SK-N-MC (cell line): ENCODE measurements around the gene ZNF474.

Source experiments
- DNase-seq: peaks from one replicate; pipeline ENCODE4 v3.0.0-alpha.2; 2011; ENCODE audit warnings: low read depth, low spot score
- H3K27ac ChIP-seq: fragments of 200-600 bp; sonication (generic); 2 replicates; pipeline ENCODE4 v1.5.1; 2016; ENCODE audit warnings: mixed run types
- H3K36me3 ChIP-seq: fragments of 200-600 bp; sonication (generic); 2 replicates; pipeline ENCODE4 v1.6.1; 2017; ENCODE audit warnings: antibody characterized with exemption, low read length, mixed read lengths; ENCODE audit not compliant: insufficient read depth
- H3K4me3 ChIP-seq: fragments of 200-600 bp; sonication (generic); 2 replicates; pipeline ENCODE4 v1.5.1; 2016
- H3K9ac ChIP-seq: fragments of 200-600 bp; sonication (generic); 2 replicates; pipeline ENCODE4 v1.8.0; 2017; ENCODE audit warnings: mixed run types, mixed read lengths; ENCODE audit not compliant: insufficient read length
- H3K9me3 ChIP-seq: fragments of 200-600 bp; sonication (generic); 2 replicates; pipeline ENCODE4 v1.6.1; 2017; ENCODE audit warnings: low read depth, mild to moderate bottlenecking, antibody characterized with exemption, low read length, moderate library complexity, mixed read lengths
- EZH2 ChIP-seq: fragments of 200-600 bp; sonication (generic); IDR thresholded peaks from one replicate; pipeline ENCODE4 v1.6.1; 2017; ENCODE audit warnings: antibody characterized with exemption
- FOXP2 ChIP-seq: optimal IDR thresholded peaks from 2 replicates; pipeline ENCODE3; 2011; ENCODE audit warnings: mild to moderate bottlenecking, moderate library complexity; ENCODE audit not compliant: insufficient read depth; ENCODE audit errors: extremely low read length, control extremely low read depth
- POLR2AphosphoS5 ChIP-seq: IDR thresholded peaks from 2 replicates; pipeline ENCODE4 v1.6.1; 2012; ENCODE audit warnings: mild to moderate bottlenecking, low read depth, low read length, borderline replicate concordance

ZNF474 gene

GRCh38 chr5:122153774-122154173 lies 24.4 kb downstream of the ZNF474 start:
- TF ChIP-seq POLR2AphosphoS5 (no peak), FOXP2 (no peak), EZH2 (no peak)
- Histone ChIP-seq H3K9me3 (no peaks in the 10 kb centered on the region), H3K36me3 (no peaks in the 10 kb centered on the region), H3K4me3 (no peak overlapping the region), H3K27ac (no peak overlapping the region), H3K9ac (no peak overlapping the region)
- DNase-seq = no peak

GRCh38 chr5:122154491-122154890 lies 25.1 kb downstream of the ZNF474 start:
- Histone ChIP-seq H3K9ac (no peak overlapping the region), H3K9me3 (no peaks in the 10 kb centered on the region), H3K27ac (no peak overlapping the region), H3K36me3 (no peaks in the 10 kb centered on the region), H3K4me3 (no peak overlapping the region)
- TF ChIP-seq EZH2 (no peak), POLR2AphosphoS5 (no peak), FOXP2 (no peak)
- no peak for DNase-seq

GRCh38 chr5:122154910-122155309 lies 25.6 kb downstream of the ZNF474 start:
- no peak overlapping the region for H3K27ac ChIP-seq
- TF ChIP-seq FOXP2 (no peak), POLR2AphosphoS5 (no peak), EZH2 (no peak)
- no peaks in the 10 kb centered on the region for H3K36me3 ChIP-seq
- no peaks in the 10 kb centered on the region for H3K9me3 ChIP-seq
- DNase-seq = no peak
- H3K9ac ChIP-seq = no peak overlapping the region
- no peak overlapping the region for H3K4me3 ChIP-seq

- Histone ChIP-seq H3K36me3 (no peaks in the 10 kb centered on the region), H3K27ac (no peak overlapping the region), H3K4me3 (no peak overlapping the region), H3K9me3 (no peaks in the 10 kb centered on the region), H3K9ac (no peak overlapping the region)
- no peak for TF ChIP-seq FOXP2
- TF ChIP-seq POLR2AphosphoS5 = no peak
- TF ChIP-seq EZH2 = no peak
- no peak for DNase-seq
Measured at GRCh38 chr5:122155546-122155945, 26.2 kb downstream of the ZNF474 start.

GRCh38 chr5:122156724-122157325 lies 27.5 kb downstream of the ZNF474 start:
- Histone ChIP-seq H3K27ac (no peak overlapping the region), H3K4me3 (no peak overlapping the region)

GRCh38 chr5:122162100-122162638 lies 32.8 kb downstream of the ZNF474 start:
- Histone ChIP-seq H3K27ac (no peak overlapping the region; the same call in 1 of the 2 replicates), H3K9ac (no peak overlapping the region), H3K9me3 (no peaks in the 10 kb centered on the region), H3K36me3 (no peaks in the 10 kb centered on the region), H3K4me3 (no peak overlapping the region)
- no peak for DNase-seq
- no peak for TF ChIP-seq EZH2
- TF ChIP-seq FOXP2 = no peak
- TF ChIP-seq POLR2AphosphoS5 = no peak

More at GRCh38 chr5:122156724-122157325, 27.5 kb downstream of the ZNF474 start:
- no peak for DNase-seq
- Histone ChIP-seq H3K9ac (no peak overlapping the region), H3K9me3 (no peaks in the 10 kb centered on the region), H3K36me3 (no peaks in the 10 kb centered on the region)
- no peak for TF ChIP-seq FOXP2

- TF ChIP-seq POLR2AphosphoS5 (no peak), EZH2 (no peak), FOXP2 (no peak)
- peak overlapping the region; percentile 86 for H3K27ac ChIP-seq
Measured at GRCh38 chr5:122163121-122164069, 34.0 kb downstream of the ZNF474 start.

GRCh38 chr5:122164070-122164435 lies 34.7 kb downstream of the ZNF474 start:
- Histone ChIP-seq H3K9me3 (no peaks in the 10 kb centered on the region), H3K27ac (peak overlapping the region; percentile 86), H3K9ac (peak overlapping the region; percentile 43), H3K36me3 (no peaks in the 10 kb centered on the region), H3K4me3 (peak overlapping the region; percentile 45)
- TF ChIP-seq POLR2AphosphoS5 (no peak), EZH2 (no peak), FOXP2 (no peak)
- no peak for DNase-seq

More at GRCh38 chr5:122163121-122164069, 34.0 kb downstream of the ZNF474 start:
- H3K9me3 ChIP-seq = no peaks in the 10 kb centered on the region
- peak overlapping the region; percentile 45 for H3K4me3 ChIP-seq
- peak overlapping the region; percentile 43 for H3K9ac ChIP-seq
- peak; percentile 18 for DNase-seq
- no peaks in the 10 kb centered on the region for H3K36me3 ChIP-seq
